T-helper 2 cell treated with Interferon-gamma antibody and Interleukin-4, amounts not matched to agents 5 μg/mL and 100 μg/mL, for 36 hours (primary cell): Measurements from ENCODE around the gene ARIH2.
"Not testable (repeated sequence)": the region's sequence is repeated elsewhere in the genome, so short reads cannot be mapped to it uniquely, and the experiment has no call there.

Experiments
- DNase-seq: peaks from one replicate; pipeline ENCODE4 v3.0.0; 2021; ENCODE audit warnings: low spot score
- H3K27ac Mint-ChIP-seq: one replicate; pipeline ENCODE4 v1.8.0; 2021; ENCODE audit warnings: mild to moderate bottlenecking, mixed read lengths
- H3K27me3 Mint-ChIP-seq: one replicate; pipeline ENCODE4 v1.8.0; 2021; ENCODE audit warnings: low read depth, mixed read lengths
- H3K36me3 Mint-ChIP-seq: one replicate; pipeline ENCODE4 v1.8.0; 2021; ENCODE audit warnings: low read depth, mixed read lengths
- H3K4me1 Mint-ChIP-seq: one replicate; pipeline ENCODE4 v1.8.0; 2021; ENCODE audit warnings: low read depth, mixed read lengths
- H3K4me3 Mint-ChIP-seq: one replicate; pipeline ENCODE4 v1.8.0; 2022; ENCODE audit warnings: mild to moderate bottlenecking, moderate library complexity, mixed read lengths
- H3K9me3 Mint-ChIP-seq: one replicate; pipeline ENCODE4 v1.8.0; 2021; ENCODE audit warnings: mixed read lengths

Gene ARIH2

GRCh38 chr3:49008627-49009026 is 90.0 kb downstream of the ARIH2 start:
- H3K4me1 Mint-ChIP-seq, result peaks cover 17% of the 10 kb centered on the region
- peak overlapping the region; percentile 99 for H3K27ac Mint-ChIP-seq
- peak overlapping the region; percentile 98 for H3K4me3 Mint-ChIP-seq
- not testable (repeated sequence) for H3K27me3 Mint-ChIP-seq, H3K9me3 Mint-ChIP-seq, DNase-seq
- H3K36me3 Mint-ChIP-seq, result peaks cover 13% of the 10 kb centered on the region

GRCh38 chr3:49009396-49009795 is 90.8 kb downstream of the ARIH2 start:
- Mint-ChIP-seq H3K4me1 (peaks cover 17% of the 10 kb centered on the region), H3K9me3 (no peaks in the 10 kb centered on the region), H3K27me3 (no peaks in the 10 kb centered on the region), H3K4me3 (peak overlapping the region; percentile 39), H3K27ac (peak overlapping the region; percentile 56), H3K36me3 (peaks cover 17% of the 10 kb centered on the region)
- DNase-seq, result no peak

- H3K27ac Mint-ChIP-seq, result no peak overlapping the region
- H3K36me3 Mint-ChIP-seq, result peaks cover 28% of the 10 kb centered on the region
- peaks cover 15% of the 10 kb centered on the region for H3K4me1 Mint-ChIP-seq
- no peaks in the 10 kb centered on the region for H3K9me3 Mint-ChIP-seq
- H3K4me3 Mint-ChIP-seq, result no peak overlapping the region
- no peaks in the 10 kb centered on the region for H3K27me3 Mint-ChIP-seq
- DNase-seq, result no peak
Measured at GRCh38 chr3:49012441-49013017, 93.9 kb downstream of the ARIH2 start.

GRCh38 chr3:49013113-49013737 is 94.6 kb downstream of the ARIH2 start:
- peaks cover 11% of the 10 kb centered on the region for H3K4me1 Mint-ChIP-seq
- H3K36me3 Mint-ChIP-seq, result peaks cover 24% of the 10 kb centered on the region
- H3K27ac Mint-ChIP-seq, result no peak overlapping the region
- H3K4me3 Mint-ChIP-seq, result no peak overlapping the region
- no peaks in the 10 kb centered on the region for H3K27me3 Mint-ChIP-seq
- DNase-seq, result no peak
- no peaks in the 10 kb centered on the region for H3K9me3 Mint-ChIP-seq

- Mint-ChIP-seq H3K27ac (no peak overlapping the region), H3K4me3 (no peak overlapping the region), H3K9me3 (no peaks in the 10 kb centered on the region), H3K4me1 (peaks cover 10% of the 10 kb centered on the region), H3K36me3 (peaks cover 24% of the 10 kb centered on the region), H3K27me3 (no peaks in the 10 kb centered on the region)
- DNase-seq, result no peak
Measured at GRCh38 chr3:49013738-49014660, 95.4 kb downstream of the ARIH2 start.

GRCh38 chr3:49015072-49015471 is 96.4 kb downstream of the ARIH2 start:
- Mint-ChIP-seq H3K4me3 (peak overlapping the region; percentile 6), H3K4me1 (peaks cover 9% of the 10 kb centered on the region), H3K27ac (no peak overlapping the region), H3K27me3 (no peaks in the 10 kb centered on the region), H3K9me3 (no peaks in the 10 kb centered on the region), H3K36me3 (peaks cover 24% of the 10 kb centered on the region)
- no peak for DNase-seq

GRCh38 chr3:49015765-49016164 is 97.1 kb downstream of the ARIH2 start:
- Mint-ChIP-seq H3K4me1 (peaks cover 10% of the 10 kb centered on the region), H3K9me3 (no peaks in the 10 kb centered on the region), H3K4me3 (peak overlapping the region; percentile 51), H3K27me3 (no peaks in the 10 kb centered on the region), H3K36me3 (peaks cover 27% of the 10 kb centered on the region), H3K27ac (peak overlapping the region; percentile 45)
- no peak for DNase-seq

GRCh38 chr3:49016414-49017228 is 98.0 kb downstream of the ARIH2 start:
- Mint-ChIP-seq H3K4me1 (peaks cover 10% of the 10 kb centered on the region), H3K27me3 (no peaks in the 10 kb centered on the region), H3K4me3 (peak overlapping the region; percentile 95), H3K27ac (peak overlapping the region; percentile 76), H3K36me3 (peaks cover 30% of the 10 kb centered on the region), H3K9me3 (no peaks in the 10 kb centered on the region)
- DNase-seq, result no peak

DNA sequence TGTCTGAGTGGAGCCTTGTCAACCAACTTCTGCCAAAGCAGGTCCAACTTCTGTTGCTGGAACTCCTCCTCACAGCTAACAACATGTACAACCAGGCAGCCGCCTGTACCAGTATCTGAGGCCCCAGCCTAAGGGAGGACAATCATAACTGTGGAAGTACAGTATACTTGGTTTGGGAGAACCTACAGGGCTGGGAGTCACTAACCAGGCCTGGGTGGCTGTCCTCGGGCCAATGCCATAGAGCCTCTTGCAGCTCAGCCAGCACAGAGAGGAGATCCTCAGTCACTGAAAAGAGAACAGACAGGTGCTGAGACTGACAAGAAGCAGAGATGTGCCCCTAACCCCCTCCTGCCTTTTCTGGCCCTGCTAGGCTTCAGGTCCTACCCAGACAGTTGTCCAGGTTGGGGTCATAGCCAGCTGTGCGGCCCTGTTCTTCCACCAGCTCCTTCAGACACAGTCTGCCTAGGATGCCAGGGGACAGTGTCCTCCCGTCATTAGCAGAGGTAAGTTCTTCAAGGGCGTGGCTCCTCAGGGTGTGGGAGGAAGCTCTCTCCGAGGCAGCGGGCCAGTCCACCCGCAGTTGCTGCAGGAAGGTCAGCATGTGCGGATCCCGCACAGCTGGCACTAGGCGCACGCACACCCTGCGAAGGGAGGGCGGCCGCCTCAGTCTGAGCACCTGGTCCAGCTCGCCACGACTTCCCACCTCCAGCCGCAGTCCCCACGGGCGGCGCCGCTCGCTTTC is 98.8 kb downstream of the ARIH2 start:
- H3K4me1 Mint-ChIP-seq, result peaks cover 10% of the 10 kb centered on the region
- DNase-seq, result no peak
- no peaks in the 10 kb centered on the region for H3K9me3 Mint-ChIP-seq
- H3K4me3 Mint-ChIP-seq, result peak overlapping the region; percentile 95
- H3K27me3 Mint-ChIP-seq, result no peaks in the 10 kb centered on the region
- H3K36me3 Mint-ChIP-seq, result peaks cover 27% of the 10 kb centered on the region
- H3K27ac Mint-ChIP-seq, result peak overlapping the region; percentile 76

DNA sequence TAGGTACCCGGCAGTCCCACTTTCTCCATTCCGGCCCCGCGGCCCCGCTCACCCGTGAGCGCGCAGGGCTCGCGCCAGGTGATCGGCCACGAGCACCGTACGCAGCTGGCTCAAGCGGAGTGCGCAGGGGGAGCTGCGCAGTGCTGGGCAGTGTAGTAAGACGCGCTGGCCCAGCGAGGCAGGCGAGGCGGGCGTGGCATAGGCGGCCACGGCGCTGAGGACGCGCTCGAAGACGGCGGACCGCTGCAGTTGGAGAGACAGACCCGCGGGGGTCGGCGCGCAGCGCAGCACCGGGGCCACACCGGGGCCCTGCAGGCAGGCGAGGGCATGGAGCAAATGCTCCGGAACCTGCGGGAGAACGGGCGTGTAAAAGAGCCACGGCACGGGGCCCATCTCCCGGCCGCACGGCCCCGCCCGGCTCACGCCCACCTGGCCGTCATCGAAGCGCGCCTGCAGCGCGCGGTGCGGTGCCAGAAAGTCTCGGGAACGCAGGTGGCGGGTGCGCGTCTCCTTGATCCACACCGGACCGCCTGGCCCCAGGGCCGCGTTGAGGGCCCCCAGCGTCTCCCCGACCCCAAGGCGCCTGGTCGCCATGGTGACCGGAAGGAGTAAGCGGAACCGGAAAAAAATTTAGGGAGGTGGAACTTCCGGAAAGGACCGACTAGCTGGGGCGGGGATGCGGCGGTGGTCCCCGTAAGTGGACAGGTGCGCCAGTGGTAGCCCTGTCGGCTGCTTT is 99.5 kb downstream of the ARIH2 start, which contains the start of gene DALRD3:
DALRD3 (minus strand) TSS at position 610 of the 736 bp plus-strand sequence; CDS start at position 594, 16 bp downstream.
- Mint-ChIP-seq H3K4me1 (peaks cover 14% of the 10 kb centered on the region), H3K27ac (peak within 1 kb of the TSS; percentile 92), H3K36me3 (peaks cover 34% of the 10 kb centered on the region), H3K9me3 (no peaks in the 10 kb centered on the region), H3K27me3 (no peaks in the 10 kb centered on the region), H3K4me3 (peak within 1 kb of the TSS; percentile 95)
- DNase-seq, result peak; percentile 74

DNA sequence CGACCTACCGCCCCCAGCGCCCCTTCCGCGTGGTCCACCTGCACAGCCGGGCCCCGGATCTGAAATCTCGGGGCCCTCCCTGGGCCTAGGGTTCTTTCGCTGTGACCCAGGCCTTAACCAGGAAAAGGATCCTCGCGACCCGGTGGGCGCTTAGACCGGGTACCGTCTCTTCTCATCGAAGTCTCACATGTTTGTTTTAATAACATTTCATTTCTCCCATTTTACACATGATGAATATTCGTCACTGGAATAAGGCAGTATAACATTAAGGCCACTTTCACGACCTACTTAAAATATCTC is 100.0 kb downstream of the ARIH2 start:
- Mint-ChIP-seq H3K36me3 (peaks cover 38% of the 10 kb centered on the region), H3K9me3 (no peaks in the 10 kb centered on the region), H3K27me3 (no peaks in the 10 kb centered on the region), H3K27ac (peak overlapping the region; percentile 92), H3K4me3 (peak overlapping the region; percentile 95), H3K4me1 (peaks cover 16% of the 10 kb centered on the region)
- DNase-seq, result no peak

- Mint-ChIP-seq H3K27me3 (no peaks in the 10 kb centered on the region), H3K36me3 (peaks cover 43% of the 10 kb centered on the region), H3K9me3 (no peaks in the 10 kb centered on the region), H3K27ac (peak overlapping the region; percentile 90), H3K4me1 (peaks cover 23% of the 10 kb centered on the region), H3K4me3 (peak overlapping the region; percentile 95)
- no peak for DNase-seq
Measured at GRCh38 chr3:49019941-49020329, 101.3 kb downstream of the ARIH2 start.
